A673 (cell line): ENCODE measurements around the gene PKD1.

Experiments
- CTCF ChIP-seq: fragments of 300-800, 200-600 bp; sonication (generic); conservative IDR thresholded peaks from 2 replicates; pipeline ENCODE4 v1.5.1; 2017; ENCODE audit warnings: low read depth, mild to moderate bottlenecking, antibody characterized with exemption, low read length, moderate library complexity, mixed read lengths
- EZH2 ChIP-seq: fragments of 200-600 bp; sonication (generic); IDR thresholded peaks from 2 replicates; pipeline ENCODE4 v1.6.1; 2017; ENCODE audit warnings: borderline replicate concordance, low read depth, mild to moderate bottlenecking, mixed read lengths, antibody characterized with exemption, low read length; ENCODE audit not compliant: poor library complexity, severe bottlenecking

- TF ChIP-seq CTCF (no peak), EZH2 (no peak)
Measured at GRCh38 chr16:2077016-2077415, 58.7 kb downstream of the PKD1 start.
